DOHH2 (cell line): ENCODE results near the gene HACD3.

Experiments
- EZH2phosphoT487 ChIP-seq: fragments of 200-600 bp; sonication (generic); IDR thresholded peaks from 2 replicates; pipeline ENCODE4 v1.6.1; 2017; ENCODE audit warnings: borderline replicate concordance, mild to moderate bottlenecking, antibody characterized with exemption, low read length, moderate library complexity, mixed read lengths
- TF ChIP-seq, protein P1 (sequence below): fragments of 200-600 bp; sonication (generic); IDR thresholded peaks from one replicate; pipeline ENCODE4 v1.5.1; 2014; ENCODE audit warnings: antibody characterized with exemption, mild to moderate bottlenecking, low read depth, low read length; ENCODE audit not compliant: poor library complexity, severe bottlenecking

DNA sequence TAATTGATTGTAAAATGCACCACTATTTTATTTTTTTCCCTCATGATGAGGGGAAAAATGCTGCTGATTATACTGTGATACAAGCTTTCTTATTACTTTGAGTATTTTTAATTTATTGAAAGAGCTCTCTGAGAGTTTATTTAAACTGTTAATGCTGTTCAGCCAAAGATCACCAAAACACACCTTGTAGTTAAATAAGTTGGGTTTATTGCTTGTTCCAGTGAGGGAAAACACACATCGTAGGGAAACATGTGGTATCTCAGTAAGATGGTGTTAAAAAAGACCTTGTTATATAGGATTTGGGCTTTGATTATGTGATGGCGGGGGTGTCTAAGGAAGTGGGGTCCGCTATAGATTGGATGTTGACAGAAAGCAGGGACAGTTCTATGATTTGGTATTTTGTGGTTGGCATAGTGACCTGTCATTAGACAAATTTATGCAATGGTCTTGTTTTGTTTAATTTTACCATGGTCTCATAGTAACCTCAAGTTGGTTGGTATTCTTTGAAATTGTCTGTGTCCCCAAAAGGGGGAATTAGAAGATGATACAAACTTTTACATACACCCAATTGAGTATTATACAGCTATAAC lies 11.1 kb downstream of the HACD3 start:
- TF ChIP-seq, protein P1, sequence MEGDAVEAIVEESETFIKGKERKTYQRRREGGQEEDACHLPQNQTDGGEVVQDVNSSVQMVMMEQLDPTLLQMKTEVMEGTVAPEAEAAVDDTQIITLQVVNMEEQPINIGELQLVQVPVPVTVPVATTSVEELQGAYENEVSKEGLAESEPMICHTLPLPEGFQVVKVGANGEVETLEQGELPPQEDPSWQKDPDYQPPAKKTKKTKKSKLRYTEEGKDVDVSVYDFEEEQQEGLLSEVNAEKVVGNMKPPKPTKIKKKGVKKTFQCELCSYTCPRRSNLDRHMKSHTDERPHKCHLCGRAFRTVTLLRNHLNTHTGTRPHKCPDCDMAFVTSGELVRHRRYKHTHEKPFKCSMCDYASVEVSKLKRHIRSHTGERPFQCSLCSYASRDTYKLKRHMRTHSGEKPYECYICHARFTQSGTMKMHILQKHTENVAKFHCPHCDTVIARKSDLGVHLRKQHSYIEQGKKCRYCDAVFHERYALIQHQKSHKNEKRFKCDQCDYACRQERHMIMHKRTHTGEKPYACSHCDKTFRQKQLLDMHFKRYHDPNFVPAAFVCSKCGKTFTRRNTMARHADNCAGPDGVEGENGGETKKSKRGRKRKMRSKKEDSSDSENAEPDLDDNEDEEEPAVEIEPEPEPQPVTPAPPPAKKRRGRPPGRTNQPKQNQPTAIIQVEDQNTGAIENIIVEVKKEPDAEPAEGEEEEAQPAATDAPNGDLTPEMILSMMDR = no peak
- no peak for TF ChIP-seq EZH2phosphoT487
